ENCODE data around the gene RAB14. TPM values are rescaled to one million over a fixed set of nuclear protein-coding genes. Genes with fewer than 3 reads are reported as not detected.

Gene RAB14
- total RNA-seq, 1 donor from 2014 or later, result 51.3 TPM

DNA sequence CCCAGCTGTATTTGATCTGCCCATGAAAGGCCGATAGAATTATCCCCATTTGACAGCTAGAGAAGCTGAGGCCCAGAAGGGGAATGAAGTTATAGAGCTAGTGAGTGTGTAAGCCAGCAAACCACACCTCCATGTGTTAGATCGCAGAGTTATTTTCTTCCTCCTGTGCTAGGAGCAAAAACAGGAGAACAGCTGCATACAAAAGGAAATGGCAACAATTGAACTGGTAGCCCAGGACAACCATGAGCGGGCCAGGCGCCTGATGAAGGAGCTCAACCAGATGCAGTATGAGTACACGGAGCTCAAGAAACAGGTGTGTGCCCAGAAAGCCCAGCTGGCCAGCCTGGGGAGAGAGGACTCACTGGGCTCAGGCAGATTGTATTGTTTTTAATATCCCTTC lies 30.4 kb downstream of the RAB14 start:
- H3K4me1 ChIP-seq, result peaks cover 10% of the 10 kb centered on the region
- TF ChIP-seq, protein P1, sequence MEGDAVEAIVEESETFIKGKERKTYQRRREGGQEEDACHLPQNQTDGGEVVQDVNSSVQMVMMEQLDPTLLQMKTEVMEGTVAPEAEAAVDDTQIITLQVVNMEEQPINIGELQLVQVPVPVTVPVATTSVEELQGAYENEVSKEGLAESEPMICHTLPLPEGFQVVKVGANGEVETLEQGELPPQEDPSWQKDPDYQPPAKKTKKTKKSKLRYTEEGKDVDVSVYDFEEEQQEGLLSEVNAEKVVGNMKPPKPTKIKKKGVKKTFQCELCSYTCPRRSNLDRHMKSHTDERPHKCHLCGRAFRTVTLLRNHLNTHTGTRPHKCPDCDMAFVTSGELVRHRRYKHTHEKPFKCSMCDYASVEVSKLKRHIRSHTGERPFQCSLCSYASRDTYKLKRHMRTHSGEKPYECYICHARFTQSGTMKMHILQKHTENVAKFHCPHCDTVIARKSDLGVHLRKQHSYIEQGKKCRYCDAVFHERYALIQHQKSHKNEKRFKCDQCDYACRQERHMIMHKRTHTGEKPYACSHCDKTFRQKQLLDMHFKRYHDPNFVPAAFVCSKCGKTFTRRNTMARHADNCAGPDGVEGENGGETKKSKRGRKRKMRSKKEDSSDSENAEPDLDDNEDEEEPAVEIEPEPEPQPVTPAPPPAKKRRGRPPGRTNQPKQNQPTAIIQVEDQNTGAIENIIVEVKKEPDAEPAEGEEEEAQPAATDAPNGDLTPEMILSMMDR (IDR thresholded peaks at IDR 0.05; ENCODE audit: borderline replicate concordance), result no peak
- no peak overlapping the region for H3K4me3 ChIP-seq
- H3K27ac ChIP-seq (replicated peaks), result no peak overlapping the region
- H3K27me3 ChIP-seq (ENCODE audit: low read depth), result no peaks in the 10 kb centered on the region
- no peaks in the 10 kb centered on the region for H3K9me3 ChIP-seq (replicated peaks)
- peaks cover 72% of the 10 kb centered on the region for H3K36me3 ChIP-seq
- intact Hi-C loops (cut with micrococcal nuclease), result no loop called here
- no peak for DNase-seq

DNA sequence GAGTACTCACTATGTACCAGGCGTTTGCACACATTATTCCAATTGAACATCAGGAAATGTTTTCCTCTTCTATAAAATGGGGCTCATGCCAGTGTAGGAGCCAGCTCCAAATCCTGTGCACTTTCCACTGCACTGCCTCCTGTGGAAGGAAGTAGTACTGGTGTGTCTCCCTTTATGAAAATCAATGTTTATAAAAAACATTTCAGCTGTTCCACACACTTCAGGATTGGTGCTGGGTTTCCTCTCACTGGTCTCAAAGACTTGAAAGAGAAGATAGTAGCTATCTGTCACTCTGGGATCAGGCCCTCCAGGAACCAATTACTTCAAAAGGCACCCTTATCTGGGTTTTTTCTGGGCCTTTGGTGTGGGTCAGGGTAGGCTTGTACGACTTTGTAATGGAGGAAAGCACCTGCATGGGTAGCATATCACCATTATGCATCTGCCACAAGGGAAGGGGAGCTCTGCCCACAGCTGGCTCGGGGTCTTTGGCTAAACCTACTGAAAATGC lies 32.5 kb downstream of the RAB14 start:
- intact Hi-C loops (cut with micrococcal nuclease), result no loop called here
- H3K36me3 ChIP-seq, result peaks cover 85% of the 10 kb centered on the region
- no peak for DNase-seq
- H3K27ac ChIP-seq (replicated peaks), result no peak overlapping the region
- peaks cover 6% of the 10 kb centered on the region for H3K4me1 ChIP-seq
- H3K9me3 ChIP-seq (replicated peaks), result no peaks in the 10 kb centered on the region
- no peaks in the 10 kb centered on the region for H3K27me3 ChIP-seq (ENCODE audit: low read depth)
- H3K4me3 ChIP-seq, result no peak overlapping the region
- TF ChIP-seq, protein P1 (IDR thresholded peaks at IDR 0.05; ENCODE audit: borderline replicate concordance), result peak; percentile 53

DNA sequence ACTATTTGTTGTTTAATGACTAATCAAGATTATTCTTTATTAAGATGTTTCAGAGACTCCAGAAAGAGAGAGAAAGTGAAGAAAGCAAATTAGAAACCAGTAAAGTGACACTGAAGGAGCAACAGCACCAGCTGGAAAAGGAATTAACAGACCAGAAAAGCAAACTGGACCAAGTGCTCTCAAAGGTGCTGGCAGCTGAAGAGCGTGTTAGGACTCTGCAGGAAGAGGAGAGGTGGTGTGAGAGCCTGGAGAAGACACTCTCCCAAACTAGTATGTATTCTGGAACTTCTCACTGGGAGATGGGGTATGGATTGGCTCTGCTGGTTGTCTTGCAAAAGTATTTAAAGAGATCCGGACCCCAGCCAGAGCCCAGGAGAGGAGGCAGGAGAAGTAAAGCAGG lies 33.6 kb downstream of the RAB14 start:
- TF ChIP-seq, protein P1 (IDR thresholded peaks at IDR 0.05; ENCODE audit: borderline replicate concordance), result no peak
- no peaks in the 10 kb centered on the region for H3K4me1 ChIP-seq
- no peak overlapping the region for H3K27ac ChIP-seq (replicated peaks)
- no peak for DNase-seq
- H3K27me3 ChIP-seq (ENCODE audit: low read depth), result no peaks in the 10 kb centered on the region
- H3K9me3 ChIP-seq (replicated peaks), result no peaks in the 10 kb centered on the region
- H3K36me3 ChIP-seq, result peaks cover 82% of the 10 kb centered on the region
- H3K4me3 ChIP-seq, result no peak overlapping the region
- intact Hi-C loops (cut with micrococcal nuclease), result no loop called here

DNA sequence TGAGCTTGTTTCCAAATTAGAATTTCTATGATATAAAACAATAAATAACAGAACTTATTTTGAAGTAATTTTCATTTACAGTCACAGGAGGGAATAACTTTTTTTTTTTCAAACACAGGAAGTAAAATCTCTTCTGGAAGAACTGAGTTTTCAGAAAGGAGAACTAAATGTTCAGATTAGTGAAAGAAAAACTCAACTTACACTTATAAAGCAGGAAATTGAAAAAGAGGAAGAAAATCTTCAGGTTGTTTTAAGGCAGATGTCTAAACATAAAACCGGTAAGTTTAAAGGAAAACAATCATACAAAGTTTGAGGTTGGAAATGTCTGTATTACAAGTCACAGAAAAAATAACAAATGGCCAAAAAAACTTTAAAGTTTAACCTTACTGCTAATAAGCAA lies 41.6 kb downstream of the RAB14 start:
- Histone ChIP-seq H3K4me3 (no peak overlapping the region), H3K36me3 (peaks cover 88% of the 10 kb centered on the region), H3K9me3 (replicated peaks) (no peaks in the 10 kb centered on the region), H3K4me1 (no peaks in the 10 kb centered on the region), H3K27me3 (ENCODE audit: low read depth) (no peaks in the 10 kb centered on the region), H3K27ac (replicated peaks) (no peak overlapping the region)
- DNase-seq, result no peak
- TF ChIP-seq, protein P1 (IDR thresholded peaks at IDR 0.05; ENCODE audit: borderline replicate concordance), result no peak
- intact Hi-C loops (cut with micrococcal nuclease), result no loop called here

DNA sequence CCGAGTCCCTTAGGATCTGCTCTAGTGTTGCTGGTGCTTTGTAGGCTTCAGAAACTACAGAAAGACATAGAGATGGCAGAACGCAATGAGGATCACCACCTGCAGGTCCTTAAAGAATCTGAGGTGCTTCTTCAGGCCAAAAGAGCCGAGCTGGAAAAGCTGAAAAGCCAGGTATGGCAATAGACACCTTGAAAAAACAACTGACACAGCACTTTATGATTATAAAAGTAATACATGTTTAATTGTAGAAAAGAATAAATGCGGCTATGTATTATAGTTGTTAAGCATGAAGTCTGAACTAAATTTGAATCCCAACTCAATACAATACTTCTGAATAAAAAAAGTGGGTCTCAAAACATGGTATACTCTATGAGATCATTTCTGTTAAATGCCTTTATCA lies 43.7 kb downstream of the RAB14 start:
- Histone ChIP-seq H3K27me3 (ENCODE audit: low read depth) (no peaks in the 10 kb centered on the region), H3K4me1 (no peaks in the 10 kb centered on the region), H3K27ac (replicated peaks) (no peak overlapping the region), H3K36me3 (peaks cover 81% of the 10 kb centered on the region), H3K9me3 (replicated peaks) (no peaks in the 10 kb centered on the region), H3K4me3 (no peak overlapping the region)
- intact Hi-C loops (cut with micrococcal nuclease), result no loop called here
- TF ChIP-seq, protein P1 (IDR thresholded peaks at IDR 0.05; ENCODE audit: borderline replicate concordance), result no peak
- no peak for DNase-seq

All from left ventricle myocardium inferior (tissue), 1 donor.